HEK293 (cell line): ENCODE results near the gene ANKRD11.

ENCODE experiments used
- MZF1 ChIP-seq: fragments of 450-650 bp; formaldehyde crosslinking; IDR thresholded peaks from 2 replicates; pipeline ENCODE4 v1.5.1; 2017; ENCODE audit warnings: missing biosample characterization, missing genetic modification characterization, borderline replicate concordance
- ZNF324 ChIP-seq: fragments of 450-650 bp; formaldehyde crosslinking; IDR thresholded peaks from 2 replicates; pipeline ENCODE4 v1.5.1; 2016; ENCODE audit warnings: missing biosample characterization, missing genetic modification characterization
- TF ChIP-seq, protein P1 (sequence below): fragments of 450-650 bp; formaldehyde crosslinking; IDR thresholded peaks from 2 replicates; pipeline ENCODE4 v1.5.1; 2016; ENCODE audit warnings: missing biosample characterization, missing genetic modification characterization

DNA sequence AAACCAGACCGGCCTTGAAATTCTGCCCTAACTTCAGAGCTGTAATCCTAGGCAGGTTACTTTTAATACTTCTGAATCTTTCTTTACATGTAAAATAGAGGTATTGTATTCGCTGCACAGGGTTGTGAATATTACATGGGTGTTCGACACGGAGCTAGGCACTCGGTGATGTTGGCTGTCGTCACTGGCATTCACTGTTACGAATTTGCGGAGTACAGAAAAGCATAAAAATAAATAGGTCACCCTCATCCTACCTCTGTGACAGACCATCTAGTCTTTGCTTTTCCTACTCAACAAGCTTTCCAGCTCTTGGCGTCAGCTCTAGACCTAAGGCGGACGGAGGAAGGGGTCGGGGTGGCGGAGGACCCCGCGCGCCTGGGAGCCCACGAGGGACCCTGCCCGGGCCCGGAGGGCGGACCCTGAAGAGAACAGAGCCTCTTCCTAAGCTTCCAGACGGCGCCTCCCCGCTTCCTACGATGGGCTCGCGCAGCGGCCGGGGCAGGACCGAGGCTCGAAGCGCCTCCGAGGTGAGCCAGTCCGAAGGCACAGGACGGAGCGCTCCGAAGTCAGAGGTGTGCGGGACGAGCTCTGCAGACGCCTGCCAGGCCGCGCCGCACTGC is 17.0 kb upstream of the ANKRD11 start:
- TF ChIP-seq ZNF324 (tag by site-specific recombination), result no peak
- TF ChIP-seq, protein P1, sequence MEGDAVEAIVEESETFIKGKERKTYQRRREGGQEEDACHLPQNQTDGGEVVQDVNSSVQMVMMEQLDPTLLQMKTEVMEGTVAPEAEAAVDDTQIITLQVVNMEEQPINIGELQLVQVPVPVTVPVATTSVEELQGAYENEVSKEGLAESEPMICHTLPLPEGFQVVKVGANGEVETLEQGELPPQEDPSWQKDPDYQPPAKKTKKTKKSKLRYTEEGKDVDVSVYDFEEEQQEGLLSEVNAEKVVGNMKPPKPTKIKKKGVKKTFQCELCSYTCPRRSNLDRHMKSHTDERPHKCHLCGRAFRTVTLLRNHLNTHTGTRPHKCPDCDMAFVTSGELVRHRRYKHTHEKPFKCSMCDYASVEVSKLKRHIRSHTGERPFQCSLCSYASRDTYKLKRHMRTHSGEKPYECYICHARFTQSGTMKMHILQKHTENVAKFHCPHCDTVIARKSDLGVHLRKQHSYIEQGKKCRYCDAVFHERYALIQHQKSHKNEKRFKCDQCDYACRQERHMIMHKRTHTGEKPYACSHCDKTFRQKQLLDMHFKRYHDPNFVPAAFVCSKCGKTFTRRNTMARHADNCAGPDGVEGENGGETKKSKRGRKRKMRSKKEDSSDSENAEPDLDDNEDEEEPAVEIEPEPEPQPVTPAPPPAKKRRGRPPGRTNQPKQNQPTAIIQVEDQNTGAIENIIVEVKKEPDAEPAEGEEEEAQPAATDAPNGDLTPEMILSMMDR (tag by site-specific recombination), result no peak
- TF ChIP-seq MZF1 (tag by site-specific recombination), result no peak
